Muscle of back (tissue), 11 donors: ENCODE measurements around the gene ALG5. TPM values are rescaled to one million over a fixed set of nuclear protein-coding genes. Genes with fewer than 3 reads are reported as not detected.

Experiments
- DNase-seq, 3 donors: peaks; one replicate each; pipeline versions ENCODE4 v3.0.0 to v3.0.0-alpha.2; 2013
- polyA plus RNA-seq, 10 donors: library from polyadenylated mRNA; unstranded; fragments of 120-200 nt; gene quantifications; one replicate each; pipeline ENCODE4 v1.2.1, GENCODE V29; 2013; ENCODE audit not compliant: insufficient read length in 10 of 10

ALG5 gene
- polyA plus RNA-seq, 10 donors = 18.7 to 25.2 (median 21.2) TPM

DNA sequence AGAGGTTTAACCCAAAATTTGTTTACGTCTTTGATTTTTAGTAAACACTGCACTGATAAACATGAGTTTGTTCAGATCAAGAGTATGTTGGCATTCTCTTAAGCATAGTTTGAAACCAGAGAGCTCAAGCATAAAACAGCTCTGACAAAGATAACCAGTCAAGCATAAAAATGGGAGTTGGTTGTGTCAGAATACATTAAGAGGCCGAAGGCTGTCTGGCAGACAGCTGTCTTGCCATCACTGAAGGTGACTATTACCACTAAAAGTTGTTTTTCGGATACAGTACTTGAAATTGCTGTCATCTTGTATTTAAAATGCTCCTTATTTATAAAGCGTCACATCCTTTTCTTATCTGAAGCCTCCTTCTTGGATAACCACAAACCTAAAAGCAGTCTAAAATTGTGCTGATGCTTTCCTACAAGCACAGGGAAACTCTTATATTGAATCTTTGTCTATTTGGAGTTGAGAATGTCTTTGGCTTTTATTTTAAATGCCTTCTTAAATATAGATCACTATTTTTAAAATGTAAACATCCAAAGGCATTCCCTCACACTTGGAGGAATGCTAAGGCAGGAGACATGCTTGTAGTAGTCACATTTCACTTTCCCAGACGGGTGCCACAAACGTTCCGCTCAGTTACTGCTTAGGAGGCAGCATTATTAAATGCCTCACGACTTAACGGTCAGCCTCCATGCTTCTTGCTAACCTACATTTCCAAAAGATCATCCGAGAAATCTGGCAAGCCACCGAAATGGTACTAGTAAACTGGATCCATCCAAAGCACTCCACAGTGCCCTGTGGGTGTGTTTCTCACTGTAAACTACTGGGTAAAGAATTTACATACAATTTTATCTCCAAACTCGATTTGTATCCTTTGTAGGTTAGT is 80.7 kb downstream of the ALG5 start:
- peak in 1 of 3 donors; percentile 36 for DNase-seq

DNA sequence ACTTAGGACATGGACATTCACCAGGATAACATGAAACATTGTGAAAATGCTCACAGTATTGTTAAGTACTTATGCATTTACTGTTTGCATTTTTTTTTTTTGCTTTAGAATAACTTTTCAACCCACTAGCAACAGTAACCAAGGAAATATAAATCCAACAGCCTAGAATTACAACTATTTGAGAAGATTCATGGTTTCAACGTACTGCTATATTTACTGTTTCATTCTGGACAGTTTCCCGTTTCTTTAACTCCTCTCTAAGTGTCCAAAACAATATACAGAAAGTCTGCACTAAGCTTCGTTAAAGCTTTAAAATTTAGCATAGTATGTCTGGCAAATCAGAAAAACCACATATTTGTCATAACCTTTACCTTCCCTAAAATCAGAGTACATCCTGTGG is 81.8 kb downstream of the ALG5 start:
- peak in 1 of 3 donors; percentile 45 for DNase-seq

- DNase-seq = no peak
Measured at GRCh38 chr13:36915896-36916640, 83.1 kb downstream of the ALG5 start.

- no peak for DNase-seq
Measured at GRCh38 chr13:36915106-36915505, 84.0 kb downstream of the ALG5 start.

- DNase-seq = no peak
Measured at GRCh38 chr13:36914648-36915047, 84.5 kb downstream of the ALG5 start.

- DNase-seq = no peak
Measured at GRCh38 chr13:36913463-36913862, 85.7 kb downstream of the ALG5 start.

GRCh38 chr13:36912973-36913372 is 86.2 kb downstream of the ALG5 start:
- no peak for DNase-seq

DNA sequence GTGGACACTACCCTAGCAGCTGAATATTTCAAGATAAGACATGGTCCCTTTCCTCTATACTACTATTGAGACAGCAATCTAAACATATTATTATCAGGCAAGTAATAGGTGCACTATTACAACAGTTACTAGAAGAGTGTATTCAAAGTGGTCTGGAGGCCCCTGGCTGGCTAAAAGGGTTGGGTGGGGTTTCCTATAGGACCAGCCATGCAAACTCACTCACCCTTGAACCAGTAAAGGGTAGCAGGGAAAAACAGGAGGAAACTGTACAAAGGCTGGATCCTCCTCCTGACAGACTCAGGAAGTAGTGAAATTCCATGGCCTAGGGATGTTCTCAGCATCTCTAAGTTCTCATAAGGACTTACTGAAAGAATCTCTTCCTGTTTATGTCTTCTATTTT is 86.8 kb downstream of the ALG5 start:
- no peak for DNase-seq

DNA sequence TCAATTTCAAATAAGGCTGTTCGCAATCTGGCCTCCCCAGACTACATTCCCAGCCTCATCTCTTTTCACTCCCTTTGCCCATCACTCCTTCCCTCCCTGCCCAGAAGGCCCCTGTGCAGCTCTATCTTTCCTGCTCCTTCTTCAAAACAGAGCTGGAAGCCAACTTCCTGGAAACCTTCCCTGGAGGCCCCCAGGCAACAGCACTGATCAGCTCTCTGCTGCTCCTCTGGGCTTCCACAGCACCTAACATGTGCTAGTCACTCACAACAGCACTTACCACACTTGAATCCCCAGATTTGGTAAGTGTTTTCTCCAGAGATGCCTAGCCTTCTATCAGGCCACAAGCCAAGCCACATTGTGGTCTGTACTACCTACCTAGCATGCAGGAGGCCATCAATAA is 88.6 kb downstream of the ALG5 start:
- no peak for DNase-seq

GRCh38 chr13:36907821-36908220 is 91.3 kb downstream of the ALG5 start:
- no peak for DNase-seq

DNA sequence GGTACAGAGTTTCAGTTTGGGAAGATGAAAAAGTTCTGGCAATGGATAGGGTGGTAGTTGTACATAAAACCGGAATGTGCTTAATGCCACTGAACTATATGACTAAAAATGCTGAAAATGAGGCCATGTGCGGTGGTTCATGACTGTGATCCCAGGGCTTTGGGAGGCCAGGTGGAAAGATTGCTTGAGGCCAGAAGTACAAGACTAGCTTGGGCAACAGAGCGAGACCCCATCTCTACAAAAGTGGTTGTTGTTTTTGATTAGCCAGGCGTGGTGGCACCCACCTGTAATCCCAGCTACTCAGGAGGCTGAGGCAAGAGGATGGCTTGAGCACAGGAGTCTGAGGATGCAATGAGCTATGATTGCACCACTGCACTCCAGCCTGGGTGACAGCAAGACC is 91.9 kb downstream of the ALG5 start:
- no peak for DNase-seq

DNA sequence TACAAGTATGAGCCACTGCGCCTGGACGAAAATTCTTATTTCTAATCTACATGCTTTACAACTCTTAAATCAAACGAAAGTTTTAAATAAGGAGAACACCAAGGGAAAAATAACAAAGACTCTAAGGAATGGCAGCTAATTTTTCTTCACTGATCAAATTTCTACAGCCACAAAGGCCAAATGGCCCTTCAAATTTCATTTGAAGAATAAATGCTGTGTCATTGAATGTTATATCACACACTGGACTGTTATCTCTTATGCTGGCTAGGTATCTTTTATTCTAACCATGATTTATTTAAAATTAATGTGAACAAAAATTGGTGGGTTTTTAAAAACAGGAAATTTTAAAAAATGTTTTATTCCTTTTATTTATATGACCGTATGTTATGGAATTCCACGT is 93.2 kb downstream of the ALG5 start:
- no peak for DNase-seq

GRCh38 chr13:36903925-36904595 is 95.1 kb downstream of the ALG5 start:
- no peak for DNase-seq

Other genes starting within 250 kb of the ALG5 start
- 10 to 100 TPM in 6 of 10 donors, 1 to 10 TPM in 4; 8.1 to 15.0 (median 11.3) TPM for gene RFXAP, start 180.1 kb downstream of the ALG5 start, polyA plus RNA-seq
- 10 to 100 TPM; 10.0 to 22.4 (median 14.9) TPM for gene SMAD9, start 79.1 kb downstream of the ALG5 start, polyA plus RNA-seq
- gene EXOSC8, start 1.4 kb upstream of the ALG5 start, polyA plus RNA-seq = 10 to 100 TPM; 35.8 to 56.9 (median 43.3) TPM
- gene SUPT20H, start 60.3 kb upstream of the ALG5 start, polyA plus RNA-seq = 10 to 100 TPM; 44.3 to 83.3 (median 53.1) TPM
- gene CSNK1A1L, start 106.3 kb upstream of the ALG5 start, polyA plus RNA-seq = under 1 TPM in 8 of 10 donors, not detected in 2; 0.07 to 0.17 (median 0.10) TPM